SIG-M5 treated with dmso at 0.1 percent for 504 hours (cell line): ENCODE measurements around the gene DGLUCY.
"Not testable (repeated sequence)": the region's sequence is repeated elsewhere in the genome, so short reads cannot be mapped to it uniquely, and the experiment has no call there.

Experiments
- DNase-seq: peaks from one replicate; lab custom pipeline; 2025; ENCODE audit not compliant: unreplicated experiment; lab: John Stamatoyannopoulos, UW

DGLUCY gene

GRCh38 chr14:91204657-91205056 is 90.8 kb downstream of the DGLUCY start:
- DNase-seq = no peak

- peak; percentile 2 for DNase-seq
Observed at GRCh38 chr14:91205459-91205858, 91.6 kb downstream of the DGLUCY start.

GRCh38 chr14:91207008-91207407 is 93.1 kb downstream of the DGLUCY start:
- no peak for DNase-seq

GRCh38 chr14:91211017-91211416 is 97.1 kb downstream of the DGLUCY start:
- DNase-seq = no peak

- DNase-seq = no peak
Observed at GRCh38 chr14:91214306-91214705, 100.4 kb downstream of the DGLUCY start.

GRCh38 chr14:91215381-91215780 is 101.5 kb downstream of the DGLUCY start:
- no peak for DNase-seq

GRCh38 chr14:91216731-91217226 is 102.9 kb downstream of the DGLUCY start:
- DNase-seq = no peak

GRCh38 chr14:91218014-91218413 is 104.1 kb downstream of the DGLUCY start:
- DNase-seq = no peak

GRCh38 chr14:91219517-91220389 is 105.9 kb downstream of the DGLUCY start:
- DNase-seq = no peak

- DNase-seq = no peak
Observed at GRCh38 chr14:91220581-91221000, 106.7 kb downstream of the DGLUCY start.

- DNase-seq = no peak
Observed at GRCh38 chr14:91221270-91221669, 107.4 kb downstream of the DGLUCY start.

GRCh38 chr14:91223028-91223783 is 109.3 kb downstream of the DGLUCY start:
- no peak for DNase-seq

GRCh38 chr14:91225025-91225424 is 111.2 kb downstream of the DGLUCY start:
- DNase-seq = no peak

- DNase-seq = not testable (repeated sequence)
Observed at GRCh38 chr14:91226360-91226759, 112.5 kb downstream of the DGLUCY start.

- no peak for DNase-seq
Observed at GRCh38 chr14:91227183-91227628, 113.3 kb downstream of the DGLUCY start.

GRCh38 chr14:91228112-91229004 is 114.5 kb downstream of the DGLUCY start:
- no peak for DNase-seq

GRCh38 chr14:91229005-91229382 is 115.1 kb downstream of the DGLUCY start:
- no peak for DNase-seq

- DNase-seq = peak; percentile 67
Observed at GRCh38 chr14:91229743-91230200, 115.9 kb downstream of the DGLUCY start.

GRCh38 chr14:91230397-91231035 is 116.6 kb downstream of the DGLUCY start:
- DNase-seq = no peak

GRCh38 chr14:91231446-91231845 is 117.6 kb downstream of the DGLUCY start:
- no peak for DNase-seq
